Fibroblast of lung (primary cell): ENCODE measurements around the gene MRGPRF. TPM values are rescaled to one million over a fixed set of nuclear protein-coding genes. Genes with fewer than 3 reads are reported as not detected.

Experiments
- DNase-seq, 2 donors: peaks; one replicate each; pipeline versions ENCODE4 v3.0.0 to v3.0.0-alpha.2; 2010; ENCODE audit warnings: low read depth in 2 of 2
- H2AFZ ChIP-seq: 2 replicates; pipeline ENCODE4 v1.5.1; 2012; ENCODE audit warnings: low read length, control low read depth, inconsistent platforms
- H3K27ac ChIP-seq: 2 replicates; pipeline ENCODE4 v1.5.1; 2011; ENCODE audit warnings: low read length, control low read depth; ENCODE audit not compliant: insufficient read depth
- H3K27me3 ChIP-seq: 2 replicates; pipeline ENCODE4 v1.5.1; 2011; ENCODE audit warnings: mild to moderate bottlenecking, low read length; ENCODE audit not compliant: control insufficient read depth, insufficient read depth
- H3K36me3 ChIP-seq: 2 replicates; pipeline ENCODE4 v1.5.1; 2011; ENCODE audit warnings: low read length; ENCODE audit not compliant: control insufficient read depth, insufficient read depth
- H3K4me1 ChIP-seq: 2 replicates; pipeline ENCODE4 v1.5.1; 2011; ENCODE audit warnings: low read length; ENCODE audit not compliant: control insufficient read depth, insufficient read depth; ENCODE audit errors: extremely low read depth
- H3K4me2 ChIP-seq: 2 replicates; pipeline ENCODE4 v1.5.1; 2011; ENCODE audit warnings: low read length, control low read depth; ENCODE audit not compliant: insufficient read depth; ENCODE audit errors: extremely low read depth
- H3K4me3 ChIP-seq, 4 experiments: fragments of 200-600 bp in 1 of 4; sonication (generic) in 1 of 4; replicated peaks in 1 of 4; 2 replicates each; pipeline ENCODE4 v1.5.1; 2011 to 2016; ENCODE audit warnings: low read length in 4 of 4, low read depth in 3 of 4, mild to moderate bottlenecking in 3 of 4, control low read depth in 2 of 4, inconsistent platforms in 1 of 4, mixed read lengths in 1 of 4; ENCODE audit not compliant: insufficient read depth in 1 of 4; ENCODE audit errors: control extremely low read depth in 1 of 4
- H3K79me2 ChIP-seq: 2 replicates; pipeline ENCODE4 v1.5.1; 2012; ENCODE audit warnings: mild to moderate bottlenecking, low read length, inconsistent platforms; ENCODE audit not compliant: control insufficient read depth, insufficient read depth
- H3K9ac ChIP-seq: 2 replicates; pipeline ENCODE4 v1.5.1; 2011; ENCODE audit warnings: mild to moderate bottlenecking, low read length, control low read depth; ENCODE audit not compliant: insufficient read depth
- H3K9me3 ChIP-seq: 2 replicates; pipeline ENCODE4 v1.5.1; 2012; ENCODE audit warnings: low read depth, low read length; ENCODE audit not compliant: control insufficient read depth, insufficient read depth
- H4K20me1 ChIP-seq: 2 replicates; pipeline ENCODE4 v1.5.1; 2011; ENCODE audit warnings: low read length; ENCODE audit not compliant: control insufficient read depth, insufficient read depth; ENCODE audit errors: extremely low read depth
- CTCF ChIP-seq, 2 donors: IDR thresholded peaks in 1 of 2; conservative IDR thresholded peaks in 1 of 2; 1 replicate in 1 of 2; 2 replicates in 1 of 2; pipeline ENCODE4 v1.5.1; 2011 to 2012; ENCODE audit warnings: low read length in 2 of 2, control low read depth in 1 of 2, inconsistent platforms in 1 of 2, low read depth in 1 of 2, mild to moderate bottlenecking in 1 of 2
- EZH2 ChIP-seq: IDR thresholded peaks from 2 replicates; pipeline ENCODE4 v1.5.1; 2012; ENCODE audit warnings: low read length, control low read depth, mild to moderate bottlenecking; ENCODE audit errors: missing control alignments
- polyA plus RNA-seq, 2 donors: library from polyadenylated mRNA; depleted of rRNA in 1 of 2; stranded (reverse) in 1 of 2; unstranded in 1 of 2; fragments of >200 nt; gene quantifications; 2 replicates each; pipeline ENCODE4 v1.2.1, GENCODE V29; 2011 to 2012; ENCODE audit warnings: missing spikeins in 1 of 2
- total RNA-seq: library from RNA; depleted of rRNA; stranded (reverse); fragments of >200 nt; gene quantifications from 2 replicates; pipeline ENCODE4 v1.2.1, GENCODE V29; 2014

MRGPRF gene
- total and polyA plus RNA-seq, 2 donors (not counting 1 experiment from before 2014, with no cell fraction given): 84.2 to 88.1 TPM

- no peak for DNase-seq
- Histone ChIP-seq H2AFZ (no peak overlapping the region), H3K27ac (no peak overlapping the region), H3K9me3 (no peaks in the 10 kb centered on the region), H3K27me3 (no peaks in the 10 kb centered on the region), H4K20me1 (no peaks in the 10 kb centered on the region), H3K4me2 (no peak overlapping the region), H3K79me2 (no peaks in the 10 kb centered on the region), H3K4me1 (peaks cover 5% of the 10 kb centered on the region), H3K36me3 (no peaks in the 10 kb centered on the region), H3K4me3 (no peak overlapping the region), H3K9ac (no peak overlapping the region)
- TF ChIP-seq CTCF (conservative IDR thresholded peaks at IDR 0.05 in 1 of 2, IDR thresholded peaks at IDR 0.05 in 1 of 2; ENCODE audit: low read depth in 1 of 2, low read length in 2 of 2) (no peak), EZH2 (no peak)
Measured at GRCh38 chr11:69033431-69033830, 20.4 kb upstream of the MRGPRF start.

- no peak for DNase-seq
- Histone ChIP-seq H3K36me3 (no peaks in the 10 kb centered on the region), H3K9me3 (no peaks in the 10 kb centered on the region), H4K20me1 (no peaks in the 10 kb centered on the region), H2AFZ (no peak overlapping the region), H3K4me2 (no peak overlapping the region), H3K27me3 (no peaks in the 10 kb centered on the region), H3K4me1 (peaks cover 5% of the 10 kb centered on the region), H3K79me2 (no peaks in the 10 kb centered on the region), H3K27ac (no peak overlapping the region), H3K4me3 (no peak overlapping the region), H3K9ac (no peak overlapping the region)
- no peak for TF ChIP-seq EZH2
- TF ChIP-seq CTCF (conservative IDR thresholded peaks at IDR 0.05 in 1 of 2, IDR thresholded peaks at IDR 0.05 in 1 of 2; ENCODE audit: low read depth in 1 of 2, low read length in 2 of 2): no peak
Measured at GRCh38 chr11:69032833-69033232, 19.8 kb upstream of the MRGPRF start.

- TF ChIP-seq EZH2: no peak
- no peak for TF ChIP-seq CTCF (conservative IDR thresholded peaks at IDR 0.05 in 1 of 2, IDR thresholded peaks at IDR 0.05 in 1 of 2; ENCODE audit: low read depth in 1 of 2, low read length in 2 of 2)
- H3K4me1 ChIP-seq: no peaks in the 10 kb centered on the region
- no peaks in the 10 kb centered on the region for H3K36me3 ChIP-seq
- H3K9ac ChIP-seq: no peak overlapping the region
- no peaks in the 10 kb centered on the region for H4K20me1 ChIP-seq
- H3K79me2 ChIP-seq: no peaks in the 10 kb centered on the region
- no peaks in the 10 kb centered on the region for H3K27me3 ChIP-seq
- H3K27ac ChIP-seq: no peak overlapping the region
- no peak overlapping the region for H3K4me2 ChIP-seq
- DNase-seq: no peak
- H3K9me3 ChIP-seq: no peaks in the 10 kb centered on the region
- no peak overlapping the region for H3K4me3 ChIP-seq
- H2AFZ ChIP-seq: no peak overlapping the region
Measured at GRCh38 chr11:69030301-69030700, 17.3 kb upstream of the MRGPRF start.
